Testis (tissue), 2 donors: Measurements from ENCODE around the gene DUS3L.

ENCODE experiments used
- POLR2A ChIP-seq: fragments of 450-650 bp; IDR thresholded peaks from one replicate; pipeline ENCODE4 v1.6.1; 2017; ENCODE audit warnings: antibody characterized with exemption, mild to moderate bottlenecking, moderate library complexity
- TF ChIP-seq, protein P1 (sequence below), 3 experiments: fragments of 450-650 bp in 2 of 3; fragments of 200-600 bp in 1 of 3; sonication (generic) in 1 of 3; IDR thresholded peaks; one replicate each; pipeline ENCODE4 v1.5.1; 2016 to 2019; ENCODE audit warnings: antibody characterized with exemption in 3 of 3, mild to moderate bottlenecking in 2 of 3, moderate library complexity in 1 of 3

DNA sequence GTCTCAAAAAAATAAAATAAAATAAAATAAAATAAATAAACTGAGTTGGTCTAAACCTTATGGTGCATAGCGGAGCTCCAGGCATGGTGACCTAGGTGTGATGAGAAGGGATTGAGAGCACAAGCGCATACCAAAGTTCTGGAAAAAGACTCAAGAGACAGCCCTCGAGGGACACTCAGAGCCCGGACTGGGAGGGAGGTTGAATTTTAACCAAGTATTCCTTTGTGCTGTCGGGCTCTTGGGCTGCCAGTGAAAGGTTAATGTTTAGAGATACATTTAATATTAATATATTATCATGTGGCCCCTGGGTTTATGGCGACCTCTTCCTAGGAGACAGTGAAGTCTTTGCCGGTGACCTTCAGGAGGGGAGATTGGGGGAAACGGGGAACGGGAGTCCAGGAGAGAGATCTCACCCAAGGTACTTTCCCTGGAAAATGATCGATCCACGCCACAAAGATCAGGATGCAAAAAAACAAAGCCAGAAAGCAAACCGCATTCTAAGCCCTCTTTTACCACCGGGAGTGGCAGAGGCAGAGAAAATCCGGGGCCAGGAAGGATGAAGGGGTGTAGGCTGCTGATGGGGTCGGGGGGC lies 46.9 kb upstream of the DUS3L start:
- TF ChIP-seq, protein P1, sequence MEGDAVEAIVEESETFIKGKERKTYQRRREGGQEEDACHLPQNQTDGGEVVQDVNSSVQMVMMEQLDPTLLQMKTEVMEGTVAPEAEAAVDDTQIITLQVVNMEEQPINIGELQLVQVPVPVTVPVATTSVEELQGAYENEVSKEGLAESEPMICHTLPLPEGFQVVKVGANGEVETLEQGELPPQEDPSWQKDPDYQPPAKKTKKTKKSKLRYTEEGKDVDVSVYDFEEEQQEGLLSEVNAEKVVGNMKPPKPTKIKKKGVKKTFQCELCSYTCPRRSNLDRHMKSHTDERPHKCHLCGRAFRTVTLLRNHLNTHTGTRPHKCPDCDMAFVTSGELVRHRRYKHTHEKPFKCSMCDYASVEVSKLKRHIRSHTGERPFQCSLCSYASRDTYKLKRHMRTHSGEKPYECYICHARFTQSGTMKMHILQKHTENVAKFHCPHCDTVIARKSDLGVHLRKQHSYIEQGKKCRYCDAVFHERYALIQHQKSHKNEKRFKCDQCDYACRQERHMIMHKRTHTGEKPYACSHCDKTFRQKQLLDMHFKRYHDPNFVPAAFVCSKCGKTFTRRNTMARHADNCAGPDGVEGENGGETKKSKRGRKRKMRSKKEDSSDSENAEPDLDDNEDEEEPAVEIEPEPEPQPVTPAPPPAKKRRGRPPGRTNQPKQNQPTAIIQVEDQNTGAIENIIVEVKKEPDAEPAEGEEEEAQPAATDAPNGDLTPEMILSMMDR (IDR thresholded peaks at IDR 0.05) = no peak
- no peak for TF ChIP-seq POLR2A
